IPS-11a (cell line): Measurements from ENCODE around the gene MRM2.

Source experiments
- H3K4me3 ChIP-seq: one replicate; pipeline ENCODE4 v1.5.1; 2013; ENCODE audit warnings: low read depth, low read length, control low read depth

The MRM2 gene

GRCh38 chr7:2225336-2225735 lies 16.7 kb downstream of the MRM2 start:
- no peak overlapping the region for H3K4me3 ChIP-seq

DNA sequence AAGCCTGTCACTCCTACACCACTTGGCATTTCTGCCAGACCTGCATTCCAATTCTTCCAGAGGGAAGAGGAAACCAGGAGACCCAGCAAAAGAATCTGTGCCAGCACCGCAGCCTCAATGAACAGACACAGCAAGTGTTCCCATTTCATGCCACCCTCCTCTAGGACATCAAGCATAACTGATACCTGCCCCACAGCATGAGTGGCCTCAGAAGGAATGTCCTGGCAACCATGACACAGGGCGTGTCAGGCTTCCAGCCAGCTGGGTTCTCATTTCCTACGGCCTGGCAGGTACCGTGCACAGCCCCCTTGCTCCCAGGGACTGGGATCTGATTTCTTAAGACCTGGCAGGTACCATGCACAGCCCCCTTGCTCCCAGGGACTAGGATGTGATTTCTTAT lies 17.1 kb downstream of the MRM2 start:
- no peak overlapping the region for H3K4me3 ChIP-seq

DNA sequence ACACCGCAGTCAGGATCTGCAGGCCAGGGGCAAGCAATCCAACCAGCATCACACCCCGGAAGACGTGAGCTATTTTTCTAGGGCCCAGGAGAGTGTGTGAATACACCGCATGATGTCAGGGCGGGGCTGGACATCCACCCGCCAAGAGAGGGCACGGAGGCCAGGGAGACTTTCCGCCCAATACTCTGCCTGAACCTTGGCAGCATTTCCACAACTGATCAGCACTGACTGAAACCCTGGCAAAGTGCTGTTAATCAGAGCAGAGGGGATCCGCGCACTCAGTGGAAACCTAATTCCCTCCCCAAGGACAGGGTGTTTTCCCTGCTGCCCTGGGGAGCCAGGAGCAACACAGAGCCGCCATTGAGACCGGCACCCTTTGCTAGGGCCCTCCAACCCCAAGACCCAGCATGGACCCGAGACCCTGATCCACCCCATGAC lies 17.5 kb downstream of the MRM2 start:
- no peak overlapping the region for H3K4me3 ChIP-seq

- H3K4me3 ChIP-seq, result no peak overlapping the region
These were observed 18.7 kb downstream of the MRM2 start for GRCh38 chr7:2223321-2223720.

GRCh38 chr7:2222516-2222915 lies 19.5 kb downstream of the MRM2 start:
- H3K4me3 ChIP-seq, result no peak overlapping the region

- H3K4me3 ChIP-seq, result no peak overlapping the region
These were observed 21.1 kb downstream of the MRM2 start for GRCh38 chr7:2220954-2221353.

GRCh38 chr7:2220506-2220905 lies 21.5 kb downstream of the MRM2 start:
- H3K4me3 ChIP-seq, result no peak overlapping the region

DNA sequence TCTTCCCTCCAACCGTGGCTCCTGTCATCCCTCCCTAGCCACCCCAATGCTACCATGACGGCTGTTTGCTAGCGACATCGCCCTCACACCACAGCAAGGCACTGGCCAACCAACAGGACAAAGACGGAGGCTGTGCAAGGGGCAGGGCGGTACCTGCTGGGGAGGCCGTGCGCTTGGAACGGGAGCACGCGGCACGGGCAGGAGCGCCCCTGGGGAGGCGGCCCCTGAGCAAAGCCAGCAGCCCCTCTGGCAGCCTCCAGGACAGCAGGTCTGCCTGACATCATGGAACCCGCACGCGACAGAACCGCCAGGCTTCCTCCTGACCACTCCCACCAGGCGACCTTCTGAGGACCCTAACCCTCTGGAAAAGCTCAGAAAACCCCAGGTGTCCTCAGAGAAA lies 22.0 kb downstream of the MRM2 start:
- no peak overlapping the region for H3K4me3 ChIP-seq

DNA sequence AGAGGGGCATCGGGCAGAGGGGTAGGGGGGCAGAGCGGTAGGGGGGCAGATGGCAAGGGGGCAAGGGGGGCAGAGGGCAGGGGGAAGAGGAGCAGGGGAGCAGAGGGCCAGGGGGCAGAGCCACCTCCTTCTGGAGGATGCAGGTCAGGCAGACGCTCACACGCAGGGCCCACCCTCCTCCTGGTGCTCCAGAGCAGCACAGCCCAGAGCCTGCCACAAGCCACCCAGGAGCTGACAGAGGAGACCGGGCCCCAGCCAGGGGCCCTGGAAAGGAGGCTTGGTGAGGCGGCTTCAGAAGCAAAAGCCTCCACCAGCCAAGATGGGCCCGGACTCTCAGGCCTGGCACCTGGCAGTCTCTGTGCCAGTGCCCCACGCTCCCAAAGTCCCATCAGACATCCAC lies 22.4 kb downstream of the MRM2 start:
- no peak overlapping the region for H3K4me3 ChIP-seq

- H3K4me3 ChIP-seq, result no peak overlapping the region
These were observed 22.9 kb downstream of the MRM2 start for GRCh38 chr7:2219136-2219535.

DNA sequence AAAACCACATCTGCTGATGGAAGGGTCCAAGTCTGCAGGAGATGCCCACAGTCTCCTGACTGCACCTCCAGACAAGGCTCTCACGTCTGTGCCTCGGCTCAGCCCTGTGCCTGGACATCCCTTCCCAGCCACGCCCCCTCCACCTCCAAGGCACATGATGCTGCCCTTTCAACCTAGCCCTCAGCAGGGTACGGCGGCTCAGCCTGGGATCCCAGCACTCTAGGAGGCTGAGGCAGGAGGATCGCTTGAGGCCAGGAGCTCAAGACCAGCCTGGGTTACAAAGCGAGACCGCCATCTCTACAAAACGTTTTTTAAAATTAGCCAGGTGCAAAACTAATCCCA lies 23.6 kb downstream of the MRM2 start:
- no peak overlapping the region for H3K4me3 ChIP-seq

DNA sequence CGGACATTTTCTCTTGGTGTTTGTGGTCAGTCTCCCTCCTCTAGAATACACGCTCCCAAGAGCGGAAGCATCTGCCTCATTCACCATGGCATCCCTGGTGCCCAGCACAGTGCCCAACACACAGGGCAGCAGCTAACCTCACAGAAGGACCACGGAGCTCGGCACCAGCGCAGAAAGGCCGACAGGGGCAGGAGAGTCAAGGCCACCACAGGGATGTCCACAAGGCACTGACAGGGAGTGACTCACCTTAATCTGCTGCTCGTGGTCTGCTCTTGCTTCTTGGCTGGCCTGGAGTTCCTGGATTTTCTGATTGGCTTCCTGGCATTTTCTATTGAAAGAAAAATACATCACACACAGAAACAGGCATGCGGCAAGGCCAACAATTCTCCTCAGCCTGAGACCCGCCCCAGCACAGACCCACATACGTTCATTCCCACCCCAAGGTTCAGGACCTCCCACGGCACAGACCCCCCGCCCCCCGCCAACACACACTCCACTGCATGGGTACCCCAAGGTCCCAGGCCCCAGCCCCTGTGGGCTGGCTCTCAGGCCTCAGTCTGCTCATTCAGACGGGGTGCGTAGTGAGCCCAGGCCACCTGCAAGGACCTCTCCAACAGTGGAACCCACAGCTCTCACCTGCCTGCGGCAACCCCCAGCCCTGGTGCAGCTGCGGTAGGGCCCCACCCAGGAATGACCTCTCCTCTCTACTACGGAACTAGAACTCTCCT lies 24.1 kb downstream of the MRM2 start:
- H3K4me3 ChIP-seq, result no peak overlapping the region

GRCh38 chr7:2217206-2217605 lies 24.8 kb downstream of the MRM2 start:
- H3K4me3 ChIP-seq, result no peak overlapping the region

DNA sequence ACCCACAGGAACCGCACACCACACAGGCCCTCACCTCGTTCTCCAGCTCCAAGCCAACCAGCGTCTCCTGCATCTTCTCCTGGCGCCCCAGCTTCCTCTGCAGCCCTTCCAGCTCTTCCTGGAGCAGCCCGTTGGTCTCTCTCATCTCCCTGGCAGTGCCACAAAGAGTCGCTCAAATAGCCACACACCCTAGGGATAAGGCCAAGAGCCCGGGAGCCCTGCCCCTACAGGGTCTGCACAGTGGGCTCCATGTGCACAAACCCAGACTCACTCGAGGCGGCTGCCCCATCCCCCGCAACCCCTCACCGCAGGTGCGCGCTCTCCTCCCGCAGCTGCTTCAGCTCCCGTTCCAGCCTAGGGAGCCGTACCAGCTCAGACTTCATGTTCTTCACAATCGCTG lies 26.2 kb downstream of the MRM2 start:
- H3K4me3 ChIP-seq, result no peak overlapping the region

DNA sequence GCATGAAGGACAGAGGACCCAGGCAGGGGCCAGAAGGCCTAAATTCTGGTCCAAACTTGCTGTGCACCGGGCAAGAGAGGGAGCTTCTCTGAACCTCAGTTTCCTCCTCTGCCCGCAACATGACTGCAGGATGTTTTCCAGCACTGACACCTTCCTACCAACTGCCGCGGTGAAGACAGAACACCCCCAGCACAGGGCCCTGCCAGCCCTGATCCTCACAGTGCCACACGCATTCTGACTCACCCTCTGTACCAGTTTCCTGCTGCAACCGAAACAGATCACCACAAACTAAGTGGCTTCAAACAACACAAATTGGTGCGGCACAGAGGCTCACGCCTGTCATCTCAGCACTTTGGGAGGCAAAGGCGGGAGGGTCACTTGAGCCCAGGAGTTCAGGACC lies 27.4 kb downstream of the MRM2 start:
- H3K4me3 ChIP-seq, result no peak overlapping the region

DNA sequence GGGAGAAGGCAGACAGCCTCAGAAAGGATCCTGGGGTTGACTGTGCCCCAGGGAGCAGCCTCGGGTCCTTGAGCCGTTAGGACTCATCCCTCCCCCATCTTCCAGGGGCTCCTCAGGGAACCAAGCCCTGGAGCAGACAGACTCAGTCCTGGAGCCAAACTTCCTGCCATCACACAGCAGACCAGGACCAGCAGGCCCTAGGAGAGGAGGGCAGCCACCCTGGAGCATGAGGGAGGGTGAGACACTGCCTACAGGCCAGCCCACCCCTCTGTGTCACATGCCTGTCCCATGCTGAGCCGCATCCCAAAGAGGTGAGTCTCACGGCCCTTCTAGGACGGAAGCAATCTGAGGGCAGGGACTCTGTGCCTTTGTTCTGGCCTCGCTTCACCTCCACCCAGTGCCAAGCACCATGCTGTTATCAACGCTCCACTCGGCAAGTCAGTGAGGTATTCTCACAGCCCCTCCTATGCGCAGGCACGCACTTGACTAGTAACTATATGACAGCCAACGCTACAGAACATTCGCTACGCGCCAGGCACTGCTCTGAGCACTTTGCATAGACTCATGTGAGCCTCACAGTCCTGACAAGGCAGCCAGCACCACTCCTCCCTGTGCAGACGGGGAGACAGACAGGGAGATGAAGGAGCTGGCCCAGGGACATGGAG lies 28.3 kb downstream of the MRM2 start:
- H3K4me3 ChIP-seq, result no peak overlapping the region

DNA sequence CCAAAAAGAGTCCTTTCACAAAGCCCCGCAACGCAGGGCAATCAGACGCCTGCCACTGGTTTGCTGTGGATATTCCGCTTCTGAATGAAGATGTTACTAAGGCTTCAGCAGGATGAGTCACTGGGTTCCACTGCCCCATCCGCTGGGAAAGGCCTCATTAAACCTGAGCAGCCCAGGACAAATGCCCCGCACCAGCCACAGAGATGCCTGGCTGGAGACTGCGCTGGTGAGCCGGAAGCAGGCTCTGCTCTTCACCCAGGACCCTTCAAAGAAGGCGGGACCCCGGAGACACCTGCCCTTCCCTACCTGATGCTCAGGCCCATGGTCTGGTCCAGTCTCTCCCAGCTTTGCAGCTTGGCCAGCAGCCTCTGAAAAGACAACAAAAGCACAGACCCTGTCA lies 29.1 kb downstream of the MRM2 start:
- no peak overlapping the region for H3K4me3 ChIP-seq

GRCh38 chr7:2211926-2212325 lies 30.1 kb downstream of the MRM2 start:
- H3K4me3 ChIP-seq, result no peak overlapping the region

GRCh38 chr7:2211259-2211880 lies 30.6 kb downstream of the MRM2 start:
- no peak overlapping the region for H3K4me3 ChIP-seq

GRCh38 chr7:2210551-2211258 lies 31.3 kb downstream of the MRM2 start:
- no peak overlapping the region for H3K4me3 ChIP-seq

GRCh38 chr7:2209961-2210323 lies 32.1 kb downstream of the MRM2 start:
- H3K4me3 ChIP-seq, result no peak overlapping the region
